ENCODE results near the gene AGBL3. TPM values are rescaled to one million over a fixed set of nuclear protein-coding genes. Genes with fewer than 3 reads are reported as not detected.
"Not testable (repeated sequence)": the region's sequence is repeated elsewhere in the genome, so short reads cannot be mapped to it uniquely, and the experiment has no call there.

AGBL3 gene
- total and polyA plus RNA-seq, 3 donors from 2014 or later = 10.0 to 21.6 (median 13.9) TPM

- no peak for DNase-seq
- H3K36me3 ChIP-seq (ENCODE audit: low read depth, missing control alignments) = no peaks in the 10 kb centered on the region
- TF ChIP-seq CTCF (IDR thresholded peaks at IDR 0.05) (no peak), POLR2A (IDR thresholded peaks at IDR 0.05) (no peak)
- H3K4me1 ChIP-seq = no peaks in the 10 kb centered on the region
- intact Hi-C loops (cut with DNase I; ENCODE audit: low total_unique reads) = no loop called here
- H3K27ac ChIP-seq = no peak overlapping the region
- no peak overlapping the region for H3K4me3 ChIP-seq
- no peaks in the 10 kb centered on the region for H3K27me3 ChIP-seq
- 100% methylated on average over 1 to 2 of the region's 2 CpGs for WGBS, 2 donors
- H3K9me3 ChIP-seq = no peaks in the 10 kb centered on the region
Observed at GRCh38 chr7:135023622-135024021, 37.3 kb downstream of the AGBL3 start.

GRCh38 chr7:135035252-135035651 is 48.9 kb downstream of the AGBL3 start:
- Histone ChIP-seq H3K4me3 (no peak overlapping the region), H3K36me3 (ENCODE audit: low read depth, missing control alignments) (no peaks in the 10 kb centered on the region), H3K27me3 (no peaks in the 10 kb centered on the region), H3K4me1 (no peaks in the 10 kb centered on the region), H3K9me3 (no peaks in the 10 kb centered on the region), H3K27ac (no peak overlapping the region)
- DNase-seq = no peak
- intact Hi-C loops (cut with DNase I; ENCODE audit: low total_unique reads) = no loop called here
- TF ChIP-seq CTCF (IDR thresholded peaks at IDR 0.05) (no peak), POLR2A (IDR thresholded peaks at IDR 0.05) (no peak)
- WGBS, 2 donors = 87 to 89% methylated on average over 2 of the region's 2 CpGs

GRCh38 chr7:135067017-135067416 is 80.7 kb downstream of the AGBL3 start:
- intact Hi-C loops (cut with DNase I; ENCODE audit: low total_unique reads); H3K27me3 ChIP-seq; H3K4me3 ChIP-seq; DNase-seq; H3K9me3 ChIP-seq; H3K36me3 ChIP-seq (ENCODE audit: low read depth, missing control alignments); H3K4me1 ChIP-seq; H3K27ac ChIP-seq: not testable (repeated sequence)
- WGBS, 2 donors = 97 to 100% methylated on average over 6 to 12 of the region's 12 CpGs

GRCh38 chr7:135074096-135074495 is 87.8 kb downstream of the AGBL3 start:
- TF ChIP-seq POLR2A (IDR thresholded peaks at IDR 0.05) (no peak), CTCF (IDR thresholded peaks at IDR 0.05) (no peak)
- Histone ChIP-seq H3K27me3 (no peaks in the 10 kb centered on the region), H3K9me3 (no peaks in the 10 kb centered on the region), H3K4me1 (no peaks in the 10 kb centered on the region), H3K4me3 (no peak overlapping the region), H3K36me3 (ENCODE audit: low read depth, missing control alignments) (no peaks in the 10 kb centered on the region), H3K27ac (no peak overlapping the region)
- intact Hi-C loops (cut with DNase I; ENCODE audit: low total_unique reads) = no loop called here
- WGBS, 2 donors = 94 to 97% methylated on average over 1 of the region's 1 CpG
- no peak for DNase-seq

- Histone ChIP-seq H3K27ac (no peak overlapping the region), H3K4me3 (no peak overlapping the region), H3K4me1 (no peaks in the 10 kb centered on the region), H3K27me3 (no peaks in the 10 kb centered on the region), H3K36me3 (ENCODE audit: low read depth, missing control alignments) (no peaks in the 10 kb centered on the region), H3K9me3 (no peaks in the 10 kb centered on the region)
- intact Hi-C loops (cut with DNase I; ENCODE audit: low total_unique reads) = no loop called here
- DNase-seq = no peak
- 47 to 94% methylated on average over 1 of the region's 1 CpG for WGBS, 2 donors
- TF ChIP-seq POLR2A (IDR thresholded peaks at IDR 0.05) = no peak
- no peak for TF ChIP-seq CTCF (IDR thresholded peaks at IDR 0.05)
Observed at GRCh38 chr7:135074531-135074930, 88.2 kb downstream of the AGBL3 start.
